Diencephalon (tissue), 1 donor: ENCODE measurements around the gene FAM222B. TPM values are rescaled to one million over a fixed set of nuclear protein-coding genes. Genes with fewer than 3 reads are reported as not detected.

ENCODE experiments used
- small RNA-seq: library from RNA; depleted of rRNA; stranded (forward); fragments of <200 nt; gene quantifications from one replicate; pipeline ENCODE3, GENCODE V24; 2014
- total RNA-seq: library from RNA; depleted of rRNA; stranded (reverse); fragments of >200 nt; gene quantifications from one replicate; pipeline ENCODE4 v1.2.3, GENCODE V29; 2014

Gene FAM222B
- total RNA-seq, result 7.8 TPM

GRCh38 chr17:28842282-28843012 is at the start of gene FAM222B:
Gene FAM222B (minus strand): TSS chr17:28842790. CDS start chr17:28766667, 76,123 bp downstream.

DNA sequence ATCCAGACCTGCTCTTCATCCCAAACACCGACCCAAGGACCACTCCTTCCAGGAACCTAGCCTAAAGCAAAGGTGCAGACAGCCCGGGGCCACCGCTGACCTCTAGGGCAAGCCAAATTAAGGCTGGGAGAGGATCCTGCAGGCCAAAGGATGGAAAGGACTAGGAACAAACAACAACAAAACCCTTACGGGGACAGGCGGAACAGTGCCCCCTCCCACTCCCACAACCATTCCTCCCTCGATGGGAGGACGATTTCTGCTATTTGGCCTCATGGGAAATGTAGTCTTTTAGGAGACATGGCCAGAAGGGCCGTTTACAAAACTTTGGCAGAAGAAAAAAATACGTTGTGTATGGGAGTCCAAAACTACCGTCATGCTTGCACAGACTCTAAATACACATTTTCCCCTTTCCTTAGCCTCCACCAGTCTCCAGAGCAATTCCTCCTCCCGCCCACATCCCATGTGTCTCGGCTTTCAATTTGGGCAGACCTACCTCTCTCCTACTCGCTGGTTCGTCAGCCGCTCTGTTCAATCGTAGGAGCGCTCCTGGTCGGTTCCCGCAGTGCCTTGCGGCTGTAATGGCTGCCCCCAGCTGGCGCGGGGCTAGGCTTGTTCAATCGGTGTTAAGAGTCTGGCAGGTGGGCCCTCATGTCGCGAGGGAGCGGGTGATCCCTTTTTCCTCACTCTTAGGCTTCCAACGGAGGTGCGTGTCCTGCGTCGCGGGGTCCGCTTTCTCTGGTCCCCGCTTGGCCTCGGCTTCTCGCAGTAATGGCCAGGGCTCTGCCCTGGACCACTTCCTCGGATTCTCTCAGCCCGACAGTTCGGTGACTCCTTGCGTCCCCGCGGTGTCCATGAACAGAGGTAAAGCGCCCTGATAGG is 12.1 kb upstream of the FAM222B start, which contains the start of gene ERAL1:
TSS of gene ERAL1 (plus strand) at position 560 of the 879 bp plus-strand sequence. CDS start at position 579, 19 bp downstream.

GRCh38 chr17:28743243-28744103 is 99.1 kb downstream of the FAM222B start, which contains the start of gene TRAF4:
Gene TRAF4 (plus strand): TSS chr17:28744011. CDS start chr17:28744113, 102 bp downstream.

DNA sequence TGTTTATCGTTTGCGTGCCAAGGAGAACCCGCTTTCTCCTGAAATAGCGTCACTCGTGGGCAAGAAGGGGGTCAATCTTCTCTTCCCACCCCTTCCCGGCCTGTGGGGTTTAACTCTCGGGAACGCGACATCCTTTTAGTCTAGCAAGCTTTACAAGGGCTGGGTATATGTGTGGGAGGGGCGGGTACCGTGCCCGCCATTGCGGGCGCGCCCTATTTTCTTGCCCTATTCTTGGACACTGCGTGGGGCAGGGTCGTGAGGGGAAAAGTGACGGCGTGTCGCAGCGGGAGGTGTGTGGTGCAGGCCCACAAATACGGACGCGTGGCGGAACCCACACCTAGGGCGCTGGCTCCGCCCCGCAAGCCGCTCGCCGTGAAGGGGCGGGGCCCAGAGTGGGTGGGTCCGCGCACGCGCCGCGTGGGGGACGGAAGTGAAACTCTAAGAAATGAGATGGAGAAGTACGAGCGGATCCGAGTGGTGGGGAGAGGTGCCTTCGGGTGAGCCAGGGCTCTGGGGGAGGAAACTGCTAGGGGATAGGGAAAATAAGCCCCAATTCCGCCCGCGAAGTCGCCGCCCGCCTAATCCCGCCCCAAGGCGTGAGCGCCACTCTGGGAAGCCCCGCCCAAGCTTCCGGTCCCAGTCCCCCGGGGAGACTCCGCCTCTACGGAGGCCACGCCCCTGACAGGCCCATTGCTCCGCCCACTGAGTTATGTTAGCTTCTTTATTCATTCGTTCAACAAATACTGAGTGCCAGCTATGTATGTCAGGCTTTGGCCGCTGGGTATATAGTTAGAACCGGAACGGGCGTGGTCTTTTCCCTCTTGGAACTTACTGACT is 114.0 kb downstream of the FAM222B start, which contains the start of gene NEK8:
TSS of gene NEK8 (plus strand) at position 425 of the 837 bp plus-strand sequence. CDS start at position 451, 26 bp downstream.

DNA sequence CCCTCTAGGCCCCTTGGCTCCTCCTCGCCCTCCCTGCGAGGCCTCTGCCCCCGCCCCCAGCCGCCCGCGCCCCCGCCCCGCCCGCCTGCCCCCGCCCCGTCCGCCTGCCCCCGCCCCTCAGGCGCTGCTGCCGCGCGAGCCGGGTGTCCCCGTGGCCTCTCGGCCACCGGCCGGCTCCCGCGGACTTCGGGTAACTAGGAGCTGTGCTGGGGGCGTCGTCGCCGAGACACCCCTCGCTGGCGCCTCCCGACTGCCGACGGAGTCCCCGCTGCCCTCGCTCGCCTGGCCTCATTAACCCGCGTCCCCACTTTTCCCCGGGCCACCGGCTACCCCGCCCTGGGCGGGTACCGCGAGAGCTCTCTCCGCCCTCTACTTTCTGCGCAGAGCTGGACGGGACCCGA is 116.4 kb downstream of the FAM222B start, which contains the start of gene TLCD1:
TSS of gene TLCD1 (minus strand) at position 8 of the 401 bp plus-strand sequence. CDS start 136 bp downstream, outside the sequence.

GRCh38 chr17:28717578-28718332 is 124.8 kb downstream of the FAM222B start, which contains the start of gene RAB34:
Gene RAB34 (minus strand): TSS chr17:28717868. CDS start chr17:28717266, 602 bp downstream.

DNA sequence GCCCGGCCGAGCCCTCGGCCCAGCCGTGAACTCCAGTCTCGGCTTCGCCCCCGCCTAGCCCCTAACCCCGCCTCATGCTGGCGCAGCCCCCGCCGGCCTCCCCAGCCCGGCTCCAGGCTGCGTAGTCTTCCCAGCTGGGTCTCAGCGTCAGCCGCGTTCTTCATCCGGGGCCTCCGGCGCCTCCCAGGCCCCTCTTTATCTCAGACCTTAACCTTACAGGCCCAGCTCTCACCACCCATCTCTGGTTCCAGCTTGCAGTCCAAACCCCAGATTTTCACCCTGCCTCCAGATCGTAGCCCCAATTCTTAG is 130.9 kb downstream of the FAM222B start, which contains the start of gene PROCA1:
TSS of gene PROCA1 (minus strand) at position 166 of the 309 bp plus-strand sequence. CDS start 228 bp downstream, outside the sequence.

Small RNAs within 50 kb of the gene (small RNA-seq; reads per million reads assigned to genes)
- gene RF00019 (not detected), gene SNORD42A (not detected), gene SNORD42B (not detected), gene SNORD4A (not detected), gene SNORD4B (not detected)

Other genes with a start within 250 kb of the FAM222B start
- gene SPAG5, start 243.8 kb downstream of the FAM222B start, total RNA-seq, result 9.7 TPM
- 15.9 TPM for gene RSKR, start 228.6 kb downstream of the FAM222B start, total RNA-seq
- gene BLTP2, start 197.6 kb downstream of the FAM222B start, total RNA-seq, result 110 TPM
- gene SDF2, start 180.9 kb downstream of the FAM222B start, total RNA-seq, result 36.9 TPM
- 42.2 TPM for gene SUPT6H, start 180.6 kb downstream of the FAM222B start, total RNA-seq
- 5.5 TPM for gene PROCA1, start 130.9 kb downstream of the FAM222B start, total RNA-seq
- gene RAB34, start 124.9 kb downstream of the FAM222B start, total RNA-seq, result 21.2 TPM
- gene RPL23A, start 122.8 kb downstream of the FAM222B start, total RNA-seq, result 340 TPM
- 1.6 TPM for gene TLCD1, start 116.6 kb downstream of the FAM222B start, total RNA-seq
- 0.92 TPM for gene NEK8, start 114.0 kb downstream of the FAM222B start, total RNA-seq
- 39.7 TPM for gene TRAF4, start 98.8 kb downstream of the FAM222B start, total RNA-seq
- gene ERAL1, start 12.2 kb upstream of the FAM222B start, total RNA-seq, result 26.8 TPM
- 36.7 TPM for gene FLOT2, start 54.9 kb upstream of the FAM222B start, total RNA-seq
- 40.4 TPM for gene DHRS13, start 60.3 kb upstream of the FAM222B start, total RNA-seq
- gene PHF12, start 108.7 kb upstream of the FAM222B start, total RNA-seq, result 33.2 TPM
- 31.1 TPM for gene SEZ6, start 163.2 kb upstream of the FAM222B start, total RNA-seq
- gene PIPOX, start 200.4 kb upstream of the FAM222B start, total RNA-seq, result 10.1 TPM